GM20431 (cell line): ENCODE data around the gene PRRT1B.

Experiments
- in situ Hi-C: fragments of 300-500 bp; cut with MseI, MboI; formaldehyde crosslinking; loops from one replicate; pipeline ENCODE4 v1.15.0; 2020; ENCODE audit warnings: low sequenced_read_pairs; ENCODE audit not compliant: unreplicated experiment

PRRT1B gene

GRCh38 chr9:131521822-131522221 is 23.5 kb upstream of the PRRT1B start:
- in situ Hi-C loops, result no loop called here

GRCh38 chr9:131522257-131523085 is 22.9 kb upstream of the PRRT1B start:
- in situ Hi-C loops, result no loop called here

DNA sequence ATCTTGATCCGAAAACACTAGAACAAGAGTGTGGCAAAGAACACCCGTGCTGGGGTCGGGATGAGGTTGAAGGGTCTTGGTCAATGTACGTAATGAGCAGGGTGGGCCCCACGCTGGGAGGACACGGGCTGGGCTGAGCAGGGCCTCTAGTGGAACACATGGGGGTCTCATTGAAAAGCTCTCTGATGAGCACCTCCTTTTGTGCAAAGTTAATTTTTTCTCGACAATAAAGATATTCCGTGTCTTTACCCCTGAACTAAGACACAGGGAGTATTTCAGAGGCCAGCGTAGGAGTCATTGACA is 22.3 kb upstream of the PRRT1B start:
- in situ Hi-C loops, result no loop called here

GRCh38 chr9:131523451-131524435 is 21.6 kb upstream of the PRRT1B start:
- in situ Hi-C loops, result no loop called here

DNA sequence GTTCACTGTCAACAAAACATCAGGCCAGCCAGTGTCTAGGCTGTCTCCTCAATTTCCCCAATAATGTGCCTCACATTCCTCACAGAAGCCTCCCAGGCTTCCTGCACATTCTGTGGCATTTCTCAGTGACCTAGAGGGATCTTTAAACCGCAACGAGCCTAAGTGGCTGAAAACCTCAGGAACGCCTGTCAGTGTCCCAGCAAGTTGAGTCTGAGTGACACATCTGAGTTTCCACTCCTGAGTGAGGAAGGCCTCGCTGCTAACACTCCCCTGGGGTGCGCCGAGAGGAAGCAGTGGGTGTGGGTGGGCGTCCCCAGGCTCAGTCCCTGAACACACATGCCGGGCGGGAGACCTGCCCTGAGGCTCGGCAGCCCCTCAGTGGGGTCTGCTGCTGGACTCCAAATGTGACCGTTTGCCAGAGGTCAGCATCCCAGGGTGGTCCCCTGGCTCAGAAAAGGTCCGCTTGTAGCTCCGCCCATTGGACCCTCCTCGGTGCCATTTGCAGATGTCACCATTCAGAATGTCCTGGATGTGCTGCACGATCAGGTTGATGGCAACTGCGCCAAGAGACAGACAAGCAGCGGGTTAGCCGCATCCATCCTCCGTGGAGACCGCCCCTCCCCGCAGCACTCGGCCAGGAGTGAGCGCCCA is 20.5 kb upstream of the PRRT1B start:
- in situ Hi-C loops, result no loop called here

GRCh38 chr9:131525643-131526565 is 19.4 kb upstream of the PRRT1B start:
- in situ Hi-C loops, result no loop called here

GRCh38 chr9:131528186-131528585 is 17.1 kb upstream of the PRRT1B start:
- in situ Hi-C loops, result no loop called here

DNA sequence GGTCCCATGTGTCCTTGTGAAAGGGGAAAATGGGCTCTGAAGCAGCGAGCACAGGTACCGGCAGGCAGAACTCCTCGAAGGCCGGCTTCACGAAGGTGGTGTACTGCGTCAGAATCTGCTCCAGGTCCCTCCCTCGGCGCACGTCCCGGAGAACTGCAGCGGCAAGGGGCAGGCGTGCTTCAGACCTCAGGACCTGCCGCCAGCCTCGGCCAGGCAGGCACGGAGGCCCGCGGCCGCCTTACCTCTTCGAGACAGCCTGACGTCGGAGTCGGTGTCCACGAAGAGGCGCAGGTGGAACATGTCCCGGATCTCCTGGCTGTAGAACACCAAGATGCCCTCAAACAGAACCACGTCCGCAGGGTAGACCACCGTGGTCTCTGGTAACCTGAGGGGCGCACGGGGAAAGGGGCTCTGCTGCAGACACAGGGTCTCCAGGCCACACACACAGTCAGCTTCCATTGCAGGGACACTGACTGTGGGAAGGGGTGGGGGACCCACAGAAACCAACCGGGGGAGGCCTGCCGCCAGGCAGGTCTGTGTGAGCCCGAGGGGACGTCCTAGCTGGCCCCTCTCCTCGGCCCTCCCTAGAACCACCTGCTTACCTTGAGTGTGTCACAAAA is 16.3 kb upstream of the PRRT1B start:
- in situ Hi-C loops, result no loop called here

GRCh38 chr9:131529597-131530545 is 15.5 kb upstream of the PRRT1B start:
- in situ Hi-C loops, result no loop called here

- in situ Hi-C loops, result no loop called here
Measured at GRCh38 chr9:131530546-131530919, 14.8 kb upstream of the PRRT1B start.

DNA sequence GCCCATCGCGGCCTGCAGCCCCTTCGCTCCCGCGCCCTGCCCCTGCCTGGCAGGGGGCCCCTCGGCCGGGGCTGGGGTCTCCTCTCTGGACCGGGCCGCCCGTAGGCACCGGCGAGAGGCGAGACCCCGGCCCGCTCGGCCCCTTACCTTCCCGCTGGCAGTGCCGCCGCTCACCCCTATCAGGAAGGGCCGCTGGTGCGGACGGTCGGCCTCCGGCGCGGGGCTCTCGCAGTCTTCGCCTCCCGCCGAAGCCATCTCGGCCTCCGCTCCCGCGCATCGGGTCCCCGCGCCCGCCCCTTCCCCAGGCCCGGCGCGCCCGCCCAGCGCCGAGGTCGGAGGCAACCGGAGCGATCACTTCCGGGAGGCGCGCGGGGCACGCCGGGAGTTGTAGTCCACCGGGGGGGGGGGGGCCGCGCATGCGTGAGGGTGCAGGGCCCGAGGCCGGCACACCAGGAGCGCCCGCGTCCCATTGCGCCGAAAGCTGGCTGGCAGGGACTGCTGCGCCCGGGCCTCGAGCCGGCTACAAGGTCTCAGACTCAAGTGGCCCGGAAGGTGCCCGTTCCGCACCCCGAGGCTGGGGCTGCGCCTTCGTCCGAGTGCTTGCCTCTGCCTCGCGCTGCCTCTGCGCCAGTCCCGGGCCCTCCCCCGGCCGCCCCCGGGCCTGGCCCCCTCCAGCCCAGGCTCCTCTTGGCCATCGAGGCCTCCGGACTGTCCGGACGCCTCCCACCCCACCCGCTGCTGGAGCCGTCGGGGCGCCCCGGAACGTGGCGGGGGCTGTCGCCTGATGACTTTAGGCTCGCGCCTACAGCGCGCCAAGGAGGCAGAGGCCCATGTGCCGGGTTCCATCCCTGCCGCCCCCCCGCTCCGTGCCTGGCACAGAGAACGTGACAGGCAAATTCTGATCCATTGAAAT is 14.1 kb upstream of the PRRT1B start, which contains the start of gene UCK1:
Gene UCK1, minus strand, starts transcription at position 344 of the 913 bp plus-strand sequence. Its CDS starts 89 bp downstream, at position 255.
- in situ Hi-C loops, result no loop called here

- in situ Hi-C loops, result no loop called here
Measured at GRCh38 chr9:131534721-131535237, 10.5 kb upstream of the PRRT1B start.

DNA sequence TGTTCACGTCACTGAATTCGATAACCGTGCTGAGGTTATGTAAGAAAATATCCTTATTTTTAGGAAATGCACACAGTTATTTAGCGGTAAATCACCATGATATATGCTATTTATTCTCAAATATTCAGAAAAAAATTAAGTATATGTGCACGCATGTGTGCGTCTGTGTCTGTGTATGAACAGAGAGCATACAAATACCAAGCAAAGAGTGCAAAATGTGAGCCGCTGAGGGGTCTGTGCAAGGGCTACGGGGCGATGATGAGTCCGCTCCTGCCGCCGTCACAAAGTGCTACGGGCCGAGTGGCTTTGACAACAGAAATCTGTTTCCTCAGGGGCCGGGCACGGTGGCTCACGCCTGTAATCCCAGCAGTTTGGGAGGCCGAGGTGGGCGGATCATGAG is 7.4 kb upstream of the PRRT1B start:
- in situ Hi-C loops, result no loop called here

DNA sequence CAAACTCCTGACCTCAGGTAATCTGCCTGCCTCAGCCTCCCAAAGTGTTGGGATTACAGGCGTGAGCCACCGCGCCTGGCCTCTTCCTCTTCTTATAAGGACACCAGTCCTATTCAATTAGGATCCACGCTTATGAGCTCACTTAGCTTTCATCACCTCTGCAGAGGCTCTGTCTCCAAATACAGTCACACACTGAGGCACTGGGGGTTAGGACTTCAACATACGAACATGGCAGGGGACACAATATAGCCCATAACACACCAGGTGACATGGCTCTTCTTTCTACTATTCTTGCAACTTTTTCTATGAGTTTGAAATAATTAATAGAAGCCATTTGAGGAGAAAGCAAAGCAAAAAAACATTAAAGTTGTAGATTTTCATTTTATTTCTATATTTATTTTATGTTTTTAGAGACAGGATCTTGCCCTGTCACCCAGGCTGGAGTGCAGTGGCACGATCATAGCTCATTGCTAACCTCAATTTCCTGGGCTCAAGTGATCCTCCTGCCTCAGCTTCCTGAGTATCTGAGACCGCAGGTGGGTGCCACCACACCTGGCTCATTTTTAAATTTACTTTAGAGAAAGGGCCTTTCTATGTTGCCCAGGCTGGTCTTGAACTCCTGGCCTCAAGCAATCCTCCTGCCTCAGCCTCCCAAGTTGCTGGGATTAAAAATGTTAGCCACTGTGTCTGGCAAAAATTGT is 6.0 kb upstream of the PRRT1B start:
- in situ Hi-C loops, result no loop called here

DNA sequence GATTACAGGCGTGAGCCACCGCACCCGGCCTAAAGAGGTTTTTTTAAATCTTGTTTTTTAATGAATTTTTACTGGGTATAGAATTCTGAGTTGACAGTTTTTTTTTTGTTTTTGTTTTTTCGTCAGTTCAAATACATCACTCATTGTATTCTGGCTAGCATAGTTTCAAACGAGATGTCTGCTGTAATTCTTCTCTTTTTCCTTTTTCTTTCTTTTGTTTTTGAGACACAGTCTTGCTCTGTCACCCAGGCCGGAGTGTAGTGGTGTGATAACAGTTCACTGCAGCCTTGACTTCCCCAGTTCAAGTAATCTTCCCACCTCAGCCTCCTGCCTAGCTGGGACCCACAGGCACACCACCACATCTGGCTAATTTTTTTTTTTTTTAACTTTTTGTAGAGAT is 2.2 kb upstream of the PRRT1B start:
- in situ Hi-C loops, result no loop called here

GRCh38 chr9:131545786-131546335 is 538 bp downstream of the PRRT1B start:
- in situ Hi-C loops, result no loop called here
